ENCODE results near the gene MICALL2. TPM values are rescaled to one million over a fixed set of nuclear protein-coding genes. Genes with fewer than 3 reads are reported as not detected.

Gene MICALL2
- total and polyA plus RNA-seq, 2 donors from 2014 or later, result 16.6 to 53.4 TPM

GRCh38 chr7:1493571-1493970 is 34.3 kb upstream of the MICALL2 start:
- FAIRE-seq, result no peak
- H3K9me3 ChIP-seq (ENCODE audit: control insufficient read depth in 2 of 3, insufficient read depth in 1 of 3, low read length in 3 of 3), result no peaks in the 10 kb centered on the region
- no peak for TF ChIP-seq CTCF (IDR thresholded peaks at IDR 0.05; ENCODE audit: borderline replicate concordance, extremely low read depth, insufficient read depth)
- H3K4me3 ChIP-seq (ENCODE audit: low read length in 3 of 3), result no peak overlapping the region
- H3K27me3 ChIP-seq (ENCODE audit: control insufficient read depth, insufficient read depth, low read length), result no peaks in the 10 kb centered on the region
- H3K27ac ChIP-seq (ENCODE audit: low read depth in 2 of 2, low read length in 2 of 2), result no peak overlapping the region
- intact Hi-C loops (cut with DNase I), result no loop called here
- no peak for DNase-seq
- H3K9ac ChIP-seq (ENCODE audit: low read length in 3 of 3), result no peak overlapping the region
- no peaks in the 10 kb centered on the region for H3K4me1 ChIP-seq (ENCODE audit: control insufficient read depth in 2 of 3, insufficient read depth in 2 of 3, low read depth in 1 of 3, low read length in 3 of 3)
- H3K36me3 ChIP-seq (ENCODE audit: control insufficient read depth in 2 of 3, insufficient read depth in 3 of 3, low read length in 3 of 3), result peaks cover 0 to 18% (median 14%) of the 10 kb centered on the region in 3 donors

- Histone ChIP-seq H3K27ac (ENCODE audit: low read depth in 2 of 2, low read length in 2 of 2) (no peak overlapping the region), H3K9ac (ENCODE audit: low read length in 3 of 3) (no peak overlapping the region), H3K4me1 (ENCODE audit: control insufficient read depth in 2 of 3, insufficient read depth in 2 of 3, low read depth in 1 of 3, low read length in 3 of 3) (no peaks in the 10 kb centered on the region), H3K9me3 (ENCODE audit: control insufficient read depth in 2 of 3, insufficient read depth in 1 of 3, low read length in 3 of 3) (no peaks in the 10 kb centered on the region), H3K36me3 (ENCODE audit: control insufficient read depth in 2 of 3, insufficient read depth in 3 of 3, low read length in 3 of 3) (peaks cover 0 to 20% (median 14%) of the 10 kb centered on the region in 3 donors), H3K4me3 (ENCODE audit: low read length in 3 of 3) (no peak overlapping the region), H3K27me3 (ENCODE audit: control insufficient read depth, insufficient read depth, low read length) (no peaks in the 10 kb centered on the region)
- no peak for TF ChIP-seq CTCF (IDR thresholded peaks at IDR 0.05; ENCODE audit: borderline replicate concordance, extremely low read depth, insufficient read depth)
- no peak for FAIRE-seq
- DNase-seq, result no peak
- intact Hi-C loops (cut with DNase I), result no loop called here
Measured at GRCh38 chr7:1493129-1493528, 33.9 kb upstream of the MICALL2 start.

- Histone ChIP-seq H3K36me3 (ENCODE audit: control insufficient read depth in 2 of 3, insufficient read depth in 3 of 3, low read length in 3 of 3) (peaks cover 0 to 20% (median 14%) of the 10 kb centered on the region in 3 donors), H3K27me3 (ENCODE audit: control insufficient read depth, insufficient read depth, low read length) (no peaks in the 10 kb centered on the region), H3K9me3 (ENCODE audit: control insufficient read depth in 2 of 3, insufficient read depth in 1 of 3, low read length in 3 of 3) (no peaks in the 10 kb centered on the region), H3K27ac (ENCODE audit: low read depth in 2 of 2, low read length in 2 of 2) (no peak overlapping the region), H3K4me3 (ENCODE audit: low read length in 3 of 3) (no peak overlapping the region), H3K4me1 (ENCODE audit: control insufficient read depth in 2 of 3, insufficient read depth in 2 of 3, low read depth in 1 of 3, low read length in 3 of 3) (no peaks in the 10 kb centered on the region), H3K9ac (ENCODE audit: low read length in 3 of 3) (no peak overlapping the region)
- FAIRE-seq, result no peak
- intact Hi-C loops (cut with DNase I), result no loop called here
- DNase-seq, result no peak
- no peak for TF ChIP-seq CTCF (IDR thresholded peaks at IDR 0.05; ENCODE audit: borderline replicate concordance, extremely low read depth, insufficient read depth)
Measured at GRCh38 chr7:1492640-1493039, 33.4 kb upstream of the MICALL2 start.

GRCh38 chr7:1492221-1492620 is 33.0 kb upstream of the MICALL2 start:
- H3K27ac ChIP-seq (ENCODE audit: low read depth in 2 of 2, low read length in 2 of 2), result no peak overlapping the region
- DNase-seq, result no peak
- no peak for TF ChIP-seq CTCF (IDR thresholded peaks at IDR 0.05; ENCODE audit: borderline replicate concordance, extremely low read depth, insufficient read depth)
- no peaks in the 10 kb centered on the region for H3K27me3 ChIP-seq (ENCODE audit: control insufficient read depth, insufficient read depth, low read length)
- no peaks in the 10 kb centered on the region for H3K4me1 ChIP-seq (ENCODE audit: control insufficient read depth in 2 of 3, insufficient read depth in 2 of 3, low read depth in 1 of 3, low read length in 3 of 3)
- FAIRE-seq, result no peak
- no peaks in the 10 kb centered on the region for H3K9me3 ChIP-seq (ENCODE audit: control insufficient read depth in 2 of 3, insufficient read depth in 1 of 3, low read length in 3 of 3)
- intact Hi-C loops (cut with DNase I), result no loop called here
- H3K4me3 ChIP-seq (ENCODE audit: low read length in 3 of 3), result no peak overlapping the region
- H3K36me3 ChIP-seq (ENCODE audit: control insufficient read depth in 2 of 3, insufficient read depth in 3 of 3, low read length in 3 of 3), result peaks cover 0 to 19% (median 14%) of the 10 kb centered on the region in 3 donors
- no peak overlapping the region for H3K9ac ChIP-seq (ENCODE audit: low read length in 3 of 3)
